ENCODE data around the gene LYRM2.

LYRM2 gene

DNA sequence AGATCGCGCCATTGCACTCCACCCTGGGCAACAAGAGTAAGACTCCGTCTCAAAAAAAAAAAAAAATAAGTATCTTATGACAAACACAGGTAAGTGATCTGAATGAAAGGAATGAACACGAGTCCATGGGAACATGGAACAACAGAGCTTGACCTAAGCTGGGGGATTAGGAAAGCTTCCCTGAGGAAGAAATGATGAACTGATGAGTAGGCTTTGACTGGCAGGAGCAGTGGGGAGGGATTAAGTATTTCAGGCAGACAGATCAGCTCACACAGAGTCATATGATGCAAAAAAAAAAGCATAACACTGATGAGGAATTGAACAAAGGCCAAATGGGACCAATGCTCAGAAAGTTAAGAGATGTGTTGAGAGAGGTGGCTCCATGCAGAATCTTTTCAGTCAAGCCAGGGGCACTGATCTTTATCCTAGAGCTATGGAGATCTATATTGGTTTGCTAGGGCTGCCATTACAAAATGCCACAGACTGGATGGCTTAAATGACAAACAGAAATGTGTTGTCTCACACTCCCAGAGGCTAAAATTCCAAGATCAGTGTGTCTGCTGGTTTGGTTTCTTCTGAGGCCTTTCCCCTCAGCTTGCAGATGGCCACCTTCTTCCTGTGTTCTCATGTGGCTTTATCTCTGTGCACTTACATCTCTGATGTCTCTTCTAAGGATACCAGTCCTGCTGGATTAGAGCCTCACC, 120.0 kb downstream of the LYRM2 start:
- no peak for DNase-seq (ENCODE audit: low read depth)
- H3K4me3 ChIP-seq (ENCODE audit: low read depth, low read length) = no peak overlapping the region
- TF ChIP-seq, protein P1, sequence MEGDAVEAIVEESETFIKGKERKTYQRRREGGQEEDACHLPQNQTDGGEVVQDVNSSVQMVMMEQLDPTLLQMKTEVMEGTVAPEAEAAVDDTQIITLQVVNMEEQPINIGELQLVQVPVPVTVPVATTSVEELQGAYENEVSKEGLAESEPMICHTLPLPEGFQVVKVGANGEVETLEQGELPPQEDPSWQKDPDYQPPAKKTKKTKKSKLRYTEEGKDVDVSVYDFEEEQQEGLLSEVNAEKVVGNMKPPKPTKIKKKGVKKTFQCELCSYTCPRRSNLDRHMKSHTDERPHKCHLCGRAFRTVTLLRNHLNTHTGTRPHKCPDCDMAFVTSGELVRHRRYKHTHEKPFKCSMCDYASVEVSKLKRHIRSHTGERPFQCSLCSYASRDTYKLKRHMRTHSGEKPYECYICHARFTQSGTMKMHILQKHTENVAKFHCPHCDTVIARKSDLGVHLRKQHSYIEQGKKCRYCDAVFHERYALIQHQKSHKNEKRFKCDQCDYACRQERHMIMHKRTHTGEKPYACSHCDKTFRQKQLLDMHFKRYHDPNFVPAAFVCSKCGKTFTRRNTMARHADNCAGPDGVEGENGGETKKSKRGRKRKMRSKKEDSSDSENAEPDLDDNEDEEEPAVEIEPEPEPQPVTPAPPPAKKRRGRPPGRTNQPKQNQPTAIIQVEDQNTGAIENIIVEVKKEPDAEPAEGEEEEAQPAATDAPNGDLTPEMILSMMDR (IDR thresholded peaks at IDR 0.05; ENCODE audit: insufficient read depth, low read depth, low read length, missing control alignments) = no peak

Data from GM12865 (cell line).